Hematopoietic multipotent progenitor cell treated with erythropoietin and hydrocortisone succinate and interleukin-3 and kit ligand, for 6 days (in vitro differentiated cells): ENCODE results near the gene C1QTNF12.
"Not testable (repeated sequence)": the region's sequence is repeated elsewhere in the genome, so short reads cannot be mapped to it uniquely, and the experiment has no call there.

Experiments
- DNase-seq: peaks from one replicate; pipeline ENCODE4 v3.0.0-alpha.2; 2015

C1QTNF12 gene

DNA sequence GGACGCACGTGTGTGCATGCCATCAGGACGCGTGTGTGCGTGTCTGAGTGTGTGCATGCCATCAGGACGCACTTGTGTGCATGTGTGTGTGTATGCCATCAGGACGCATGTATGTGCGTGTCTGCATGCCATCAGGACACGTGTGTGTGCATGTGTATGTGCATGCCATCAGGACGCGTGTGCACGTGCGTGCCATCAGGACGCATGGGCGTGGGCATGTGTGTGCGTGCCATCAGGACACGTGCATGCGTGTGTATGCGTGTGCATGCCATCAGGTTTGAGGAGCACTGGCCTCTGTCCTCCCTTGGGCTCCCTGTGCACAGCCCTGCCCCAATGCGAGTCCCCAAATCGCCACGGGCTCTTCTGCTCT lies 12.6 kb upstream of the C1QTNF12 start:
- DNase-seq, result no peak

DNA sequence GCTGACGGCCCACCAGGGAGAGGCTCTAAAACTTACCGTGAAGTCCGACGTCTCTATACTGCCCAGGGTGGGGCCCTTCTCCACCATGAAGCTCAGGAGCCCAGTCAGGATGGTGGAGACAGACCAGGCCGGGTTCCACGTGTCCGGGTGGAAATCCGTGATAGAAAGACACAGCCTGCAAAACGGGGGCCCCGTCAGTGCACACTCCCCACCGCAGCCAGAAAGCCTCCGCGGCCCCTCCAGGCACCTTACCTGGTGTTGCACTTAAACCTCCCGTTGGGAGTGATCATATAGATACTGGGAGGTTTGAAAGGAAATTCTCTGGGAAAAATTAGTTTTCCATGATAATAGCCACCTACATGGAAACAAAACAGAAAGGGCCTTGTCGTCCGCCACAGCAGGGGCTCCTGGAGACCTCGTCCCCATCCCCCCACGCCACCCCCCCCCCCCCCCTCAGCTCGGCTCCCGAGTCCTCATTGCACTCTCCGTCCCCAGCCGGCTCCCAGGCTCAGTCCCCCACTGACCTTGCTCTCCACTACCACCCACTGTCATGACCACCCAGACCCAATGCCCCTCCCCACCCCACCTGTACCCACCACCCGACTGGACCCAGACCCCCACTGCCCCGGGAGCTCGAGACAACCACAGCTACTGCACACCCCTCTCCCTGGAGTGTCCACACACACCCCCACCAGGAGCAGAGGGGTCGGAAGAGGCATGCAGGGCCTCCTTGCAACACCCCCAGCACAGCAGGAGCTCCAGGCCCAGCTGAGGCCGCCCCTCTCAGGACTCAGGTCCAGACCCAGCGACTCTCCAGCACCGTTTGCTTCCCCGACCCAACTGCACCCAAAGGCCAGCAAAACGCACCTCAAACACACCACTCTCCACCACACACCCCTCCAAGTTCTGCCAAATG lies 10.7 kb upstream of the C1QTNF12 start:
- no peak for DNase-seq

DNA sequence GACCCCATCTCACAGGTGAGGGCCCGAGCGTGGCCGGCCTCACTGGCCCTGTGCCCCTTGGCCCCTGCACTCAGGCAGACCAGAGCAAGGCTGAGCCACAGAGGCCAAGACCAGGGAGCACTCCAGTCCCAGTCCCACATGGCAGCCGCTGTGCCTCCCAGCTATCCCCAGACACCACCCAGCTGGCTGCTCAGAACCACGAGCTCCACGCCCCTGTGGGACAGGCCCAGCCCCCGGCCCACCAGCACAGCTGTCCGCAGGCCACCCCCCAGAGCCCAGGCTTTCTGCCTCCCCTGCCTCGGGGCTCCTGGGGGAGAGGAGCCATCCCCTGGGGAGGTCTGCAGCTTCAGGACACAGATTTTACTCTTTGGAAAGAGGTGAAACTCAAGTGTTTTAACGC lies 9.1 kb upstream of the C1QTNF12 start:
- no peak for DNase-seq

DNA sequence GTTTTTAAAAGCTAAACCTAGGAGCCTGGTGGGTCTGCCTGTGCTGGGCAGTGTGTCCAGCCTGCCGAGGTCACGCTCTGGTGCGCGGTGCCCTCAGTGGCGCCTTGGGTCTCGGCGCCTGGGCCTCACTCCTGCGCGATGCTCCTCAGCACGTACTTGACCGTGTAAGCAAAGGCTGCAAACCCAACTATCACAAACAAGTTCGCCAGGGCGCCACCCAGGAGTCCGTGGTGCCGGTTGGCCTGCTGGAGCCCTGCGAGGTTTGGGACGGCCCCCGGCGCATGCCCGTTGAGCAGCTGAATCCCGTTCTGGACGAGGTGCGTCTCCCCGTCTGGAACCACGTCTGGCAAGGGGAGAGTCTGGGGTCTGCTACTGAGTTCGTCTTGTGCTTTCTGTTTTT lies 8.6 kb upstream of the C1QTNF12 start:
- no peak for DNase-seq

DNA sequence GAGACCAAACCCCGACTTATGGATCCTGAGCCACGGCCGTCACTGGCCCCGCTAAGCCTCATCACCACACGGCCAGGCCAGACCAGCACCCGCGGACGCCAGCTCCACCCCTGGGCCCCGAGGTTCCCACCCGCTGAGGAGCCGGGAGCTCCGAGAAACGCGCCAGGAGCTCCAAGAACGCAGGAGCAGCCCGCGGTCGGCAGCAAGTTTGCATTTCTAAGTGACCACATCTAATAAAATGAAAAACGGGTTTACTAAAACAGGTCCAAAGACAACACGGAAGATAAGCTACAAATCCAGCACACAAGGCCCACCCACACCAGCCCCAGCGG lies 8.1 kb upstream of the C1QTNF12 start:
- no peak for DNase-seq

DNA sequence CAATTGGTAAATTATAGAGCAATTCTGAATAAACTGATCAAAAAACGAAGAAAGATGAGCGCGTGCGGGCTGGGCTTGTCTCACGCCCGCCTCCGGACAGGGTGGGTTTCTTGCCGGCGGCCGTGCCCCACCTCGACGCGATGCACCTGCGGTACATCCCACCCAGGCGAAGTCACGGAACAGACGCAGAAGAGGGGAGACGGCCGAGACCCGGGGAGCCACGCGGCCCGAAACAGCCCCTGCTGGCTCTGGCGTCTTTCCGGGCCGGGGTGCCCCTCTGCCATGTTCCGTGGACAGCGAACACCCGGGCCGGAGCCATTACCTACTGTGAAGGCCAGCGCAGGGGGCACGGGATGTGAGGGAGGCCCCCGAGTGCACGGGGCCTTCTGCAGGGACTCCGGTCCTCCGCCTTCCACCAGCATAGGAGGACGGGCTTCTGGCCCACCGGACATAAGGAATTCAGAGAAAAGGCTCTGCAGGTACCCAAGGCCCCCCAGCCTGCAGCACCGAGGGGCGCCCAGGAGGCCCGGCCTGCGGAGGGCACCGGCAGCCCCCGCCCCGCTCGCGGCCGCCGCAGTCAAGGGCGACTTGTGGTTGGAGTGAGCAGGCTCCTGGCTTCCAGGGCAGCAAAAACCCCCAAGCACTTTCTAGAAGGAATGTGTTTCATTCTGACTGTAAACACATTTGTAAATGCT lies 7.6 kb upstream of the C1QTNF12 start:
- no peak for DNase-seq

DNA sequence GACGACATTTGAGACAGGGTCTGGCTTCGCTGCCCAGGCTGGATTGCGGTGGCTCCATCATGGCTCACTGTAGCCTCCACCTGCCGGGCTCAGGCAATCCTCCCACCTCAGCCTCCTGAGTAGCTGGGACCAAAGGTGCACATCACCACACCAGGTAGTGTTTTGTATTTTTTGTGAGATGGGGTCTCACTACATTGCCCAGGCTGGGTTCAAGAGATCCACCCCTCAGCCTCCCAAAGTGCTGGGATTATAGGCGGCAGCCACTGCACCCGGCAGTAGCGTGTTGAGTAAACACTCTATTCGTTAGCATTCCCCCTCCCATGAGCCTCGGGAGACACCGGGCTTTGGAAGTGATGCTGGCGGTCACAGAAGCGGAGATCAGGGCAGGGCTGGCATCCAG lies 6.8 kb upstream of the C1QTNF12 start:
- DNase-seq, result no peak

DNA sequence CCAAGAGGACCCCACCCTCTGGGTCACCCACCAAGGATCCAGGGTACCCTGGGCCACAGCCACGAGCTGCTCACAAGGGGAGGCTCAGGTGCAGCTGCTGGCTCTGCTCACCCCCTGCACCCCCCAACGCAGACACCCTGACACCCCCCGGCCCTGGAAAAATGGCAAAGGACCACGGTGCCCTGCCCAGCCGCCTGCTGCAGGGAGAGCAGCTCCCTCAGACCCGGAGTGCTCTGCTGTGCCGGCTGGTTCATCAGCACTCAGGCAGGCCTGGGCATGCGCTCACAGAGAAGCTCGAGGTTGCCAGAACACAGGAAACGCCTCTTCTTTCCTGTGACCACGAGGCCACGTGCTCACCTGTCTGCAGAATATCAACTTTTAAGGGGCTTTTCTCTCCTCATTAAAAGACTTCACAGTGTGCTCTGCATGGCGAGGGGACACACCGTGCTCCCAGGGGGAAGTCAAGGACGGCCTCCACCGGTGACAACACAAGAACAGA lies 4.3 kb upstream of the C1QTNF12 start:
- DNase-seq, result no peak

DNA sequence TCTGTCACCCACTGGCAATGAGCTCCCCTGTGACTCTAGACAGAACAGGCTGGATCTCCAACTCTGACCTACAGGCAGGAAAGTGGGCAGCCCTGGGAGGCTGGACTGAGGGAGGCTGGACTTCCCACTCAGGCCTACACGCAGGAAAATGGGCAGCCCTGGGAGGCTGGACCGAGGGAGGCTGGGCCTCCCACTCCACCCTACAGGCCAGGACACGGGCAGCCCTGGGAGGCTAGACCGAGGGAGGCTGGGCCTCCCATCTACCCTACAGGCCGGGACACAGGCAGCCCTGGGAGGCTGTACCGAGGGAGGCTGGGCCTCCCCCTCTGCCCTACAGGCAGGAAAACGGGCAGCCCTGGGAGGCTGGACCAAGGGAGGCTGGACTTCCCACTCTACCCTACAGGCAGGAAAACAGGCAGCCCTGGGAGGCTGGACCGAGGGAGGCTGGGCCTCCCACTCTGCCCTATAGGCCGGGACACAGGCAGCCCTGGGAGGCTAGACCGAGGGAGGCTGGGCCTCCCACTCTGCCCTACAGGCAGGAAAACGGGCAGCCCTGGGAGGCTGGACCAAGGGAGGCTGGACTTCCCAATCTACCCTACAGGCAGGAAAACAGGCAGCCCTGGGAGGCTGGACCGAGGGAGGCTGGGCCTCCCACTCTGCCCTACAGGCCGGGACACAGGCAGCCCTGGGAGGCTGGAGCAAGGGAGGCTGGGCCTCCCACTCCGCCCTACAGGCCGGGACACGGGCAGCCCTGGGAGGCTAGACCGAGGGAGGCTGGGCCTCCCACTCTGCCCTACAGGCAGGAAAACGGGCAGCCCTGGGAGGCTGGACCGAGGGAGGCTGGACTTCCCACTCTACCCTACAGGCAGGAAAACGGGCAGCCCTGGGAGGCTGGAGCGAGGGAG lies 1.7 kb upstream of the C1QTNF12 start:
- not testable (repeated sequence) for DNase-seq

DNA sequence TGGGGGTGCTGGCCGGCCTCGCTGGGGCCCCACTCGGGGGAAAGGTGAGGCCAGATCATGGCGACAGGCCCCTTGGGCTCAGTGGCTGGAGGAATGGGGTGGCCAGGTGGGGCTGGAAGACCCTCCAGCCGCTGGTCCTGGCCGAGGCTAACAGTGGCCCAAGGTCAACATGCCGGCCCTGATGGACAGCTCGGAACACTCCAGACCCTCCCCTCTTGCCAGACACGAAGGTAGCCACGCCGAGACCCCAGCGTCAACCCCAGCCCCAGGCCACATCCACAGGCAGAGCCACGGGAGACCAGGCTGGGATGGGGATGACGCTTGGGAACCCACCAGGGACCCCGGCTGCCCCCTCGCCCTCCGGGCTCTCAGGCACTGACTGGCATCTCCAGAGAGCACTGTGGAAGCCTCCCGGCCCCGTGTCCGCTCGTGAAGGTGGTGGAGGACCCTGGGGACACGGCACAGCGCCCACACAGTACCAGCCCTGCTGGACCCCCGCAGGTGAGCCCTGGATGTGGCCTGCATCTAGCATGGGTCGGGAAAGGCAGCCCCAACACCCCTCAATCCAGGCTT lies 905 bp upstream of the C1QTNF12 start:
- no peak for DNase-seq

DNA sequence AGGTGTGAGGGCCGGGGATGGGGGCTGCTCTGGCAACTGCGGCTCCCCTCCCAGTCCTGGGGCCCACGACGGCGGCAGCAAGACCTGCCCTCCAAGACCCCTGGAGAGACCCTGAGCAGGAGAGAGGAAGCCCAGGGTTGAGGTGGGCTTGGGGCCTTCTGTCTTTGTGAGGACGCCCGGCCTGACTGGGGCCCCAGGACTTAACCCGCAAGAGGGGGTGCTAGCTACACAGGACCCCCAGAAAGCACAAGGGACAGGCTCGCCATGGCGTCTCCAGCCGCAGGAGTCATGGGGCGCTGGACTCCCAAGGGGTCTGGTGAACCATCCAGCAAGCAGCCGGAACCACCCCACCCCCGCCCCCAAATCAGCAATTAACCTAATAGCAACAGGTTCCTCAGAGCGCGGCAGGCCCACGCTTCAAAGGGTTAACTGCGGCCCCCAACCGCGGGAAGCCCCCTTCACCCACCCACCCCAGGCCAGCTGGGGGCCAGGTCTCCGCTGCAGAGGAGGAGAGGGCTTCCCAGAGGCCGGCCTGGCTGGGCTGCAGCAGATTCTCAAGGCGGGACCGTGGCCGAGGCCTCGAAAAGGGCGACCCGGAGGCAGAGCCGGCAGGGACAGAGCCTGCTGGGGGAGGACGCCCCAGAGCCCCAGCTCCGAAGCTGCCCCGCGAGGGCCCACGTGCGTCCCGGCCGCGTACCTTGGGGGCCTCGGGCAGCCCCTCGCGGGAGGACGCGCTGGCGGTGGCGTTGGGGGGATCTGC lies 525 bp downstream of the C1QTNF12 start:
- no peak for DNase-seq

DNA sequence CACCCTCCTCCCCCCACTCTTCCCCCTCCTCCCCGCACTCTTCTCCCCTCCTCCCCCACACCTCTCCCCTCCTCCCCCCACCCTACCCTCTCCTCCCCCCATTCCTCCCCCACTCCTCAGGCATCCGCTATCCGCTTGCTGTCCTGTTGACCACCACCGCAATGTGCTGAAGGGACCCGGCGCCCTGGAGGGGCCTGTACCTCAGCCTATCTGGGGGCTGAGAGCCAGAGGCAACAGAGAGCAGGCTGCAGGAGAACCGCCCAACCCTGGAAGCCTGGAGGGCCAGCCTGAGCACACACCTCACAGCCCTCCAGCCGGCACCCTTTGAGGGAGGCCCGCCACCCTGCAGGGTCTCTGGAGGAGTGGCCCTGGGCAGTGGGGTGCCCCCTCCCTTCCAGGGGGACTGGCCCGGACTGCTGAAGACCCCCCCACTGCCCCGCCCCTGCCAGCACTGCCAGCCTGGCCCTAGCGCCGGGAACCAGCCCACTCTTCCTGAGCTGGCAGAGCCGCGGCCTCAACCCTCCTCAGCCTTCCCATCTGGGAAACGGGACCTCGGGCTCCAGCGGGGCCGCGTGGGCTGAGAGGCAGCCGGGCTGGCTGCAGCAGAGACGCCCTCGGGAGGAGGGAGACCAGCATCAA lies 1.2 kb downstream of the C1QTNF12 start:
- no peak for DNase-seq

DNA sequence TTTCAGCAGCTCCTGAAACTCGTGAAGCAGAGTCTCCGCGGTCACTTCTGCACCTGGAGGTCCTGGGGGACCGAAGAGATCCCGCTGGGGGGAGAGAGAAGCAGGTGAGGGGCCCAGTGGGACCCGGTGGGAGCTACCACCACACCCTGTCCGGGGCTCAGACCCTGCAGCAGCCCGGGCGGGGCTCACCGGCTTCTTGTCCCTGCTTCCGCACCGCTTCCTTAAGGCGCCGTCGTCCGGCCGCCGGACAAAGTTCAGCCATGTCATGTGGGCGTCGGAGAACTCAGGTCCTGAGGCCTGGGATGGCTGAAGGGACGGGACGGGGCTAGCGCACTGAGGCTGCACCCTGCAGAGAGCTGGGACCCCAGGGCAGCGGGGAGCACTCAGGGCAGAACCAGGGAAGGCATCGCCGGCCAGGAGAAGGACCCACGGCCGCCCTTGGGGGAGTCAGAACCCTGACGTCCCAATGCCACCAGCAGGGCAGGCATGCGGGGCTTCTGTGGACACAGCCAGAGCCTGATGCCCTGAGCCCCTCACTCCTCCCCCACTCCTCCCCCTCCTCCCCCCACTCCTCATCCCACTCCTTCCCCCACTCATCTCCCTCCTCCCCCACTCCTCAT lies 2.2 kb downstream of the C1QTNF12 start:
- DNase-seq, result no peak

DNA sequence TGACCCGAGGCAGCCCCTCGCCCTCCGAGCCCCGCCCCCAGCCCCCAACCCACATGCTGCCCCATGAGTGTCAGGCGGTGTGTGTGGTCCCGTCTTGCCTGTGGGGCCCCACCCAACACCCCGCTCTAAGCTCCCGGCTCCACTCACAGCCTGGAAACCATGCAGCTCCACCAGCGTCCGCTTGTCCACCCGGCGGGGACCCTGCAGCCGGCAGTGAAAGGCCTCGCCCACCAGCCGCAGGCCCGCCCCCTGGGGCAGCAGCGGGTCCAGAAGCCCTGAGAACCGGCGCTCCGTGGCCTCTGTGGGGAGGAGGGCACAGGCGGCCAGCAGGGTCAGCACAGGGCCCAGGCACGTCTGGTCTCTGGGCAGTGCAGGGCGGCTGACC lies 2.7 kb downstream of the C1QTNF12 start:
- DNase-seq, result no peak

DNA sequence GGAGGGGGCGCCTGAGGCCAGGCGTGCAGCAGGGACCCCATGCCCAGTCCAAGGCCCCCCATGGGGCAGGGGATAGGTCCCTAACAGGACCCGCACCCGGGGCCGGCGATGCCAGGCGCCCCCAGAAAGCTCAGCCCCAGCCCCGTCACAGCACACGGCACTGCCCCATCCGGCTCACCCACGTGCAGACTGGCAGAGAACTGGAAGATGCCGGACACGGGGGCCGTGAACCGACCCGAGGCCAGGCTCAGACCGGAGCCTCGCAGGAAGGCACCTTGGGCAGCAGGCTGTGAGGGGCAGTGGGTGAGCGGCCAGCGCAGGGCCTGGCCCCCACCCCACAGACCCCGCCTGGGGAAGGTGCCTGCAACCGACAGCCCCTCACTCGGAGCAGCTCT lies 3.3 kb downstream of the C1QTNF12 start:
- no peak for DNase-seq

DNA sequence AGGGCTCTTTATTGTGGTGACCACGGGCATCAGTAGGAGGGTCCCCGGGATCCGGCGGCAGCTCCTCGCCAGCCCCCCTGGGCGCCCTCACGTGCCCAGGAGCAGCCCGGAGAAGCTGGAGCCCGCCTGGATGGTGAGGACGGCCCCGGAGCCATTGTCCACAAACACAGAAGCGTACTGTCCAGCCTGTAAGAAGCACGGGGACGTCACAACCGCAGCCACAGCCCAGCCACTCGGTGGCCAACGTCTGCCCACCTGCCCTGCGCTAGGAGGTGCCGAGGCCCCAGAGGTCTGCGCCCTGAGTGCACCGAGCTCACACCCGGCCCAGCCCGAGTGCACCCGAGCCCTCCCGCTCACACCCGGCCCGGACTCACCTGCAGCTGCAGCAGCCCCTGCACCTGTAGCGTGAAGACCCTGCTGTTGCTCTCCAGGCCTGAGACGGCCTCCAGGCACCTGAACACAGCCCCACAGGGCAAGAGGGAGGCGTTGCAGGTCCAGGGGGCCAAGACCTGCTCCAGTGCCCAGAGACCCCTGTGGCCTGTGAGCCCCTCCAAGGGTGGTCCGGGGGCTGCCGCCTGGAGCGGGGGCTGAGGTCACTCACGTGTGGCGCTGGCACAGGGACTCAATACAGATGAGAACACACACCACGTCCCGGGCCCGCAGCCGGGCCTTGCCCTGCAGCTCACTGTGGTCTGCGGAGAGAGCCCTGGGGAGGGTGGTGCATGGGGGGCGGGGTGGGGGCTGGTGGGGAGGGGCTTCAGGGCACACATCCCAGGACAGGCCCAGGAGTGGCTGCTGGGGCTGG lies 3.9 kb downstream of the C1QTNF12 start:
- DNase-seq, result no peak

DNA sequence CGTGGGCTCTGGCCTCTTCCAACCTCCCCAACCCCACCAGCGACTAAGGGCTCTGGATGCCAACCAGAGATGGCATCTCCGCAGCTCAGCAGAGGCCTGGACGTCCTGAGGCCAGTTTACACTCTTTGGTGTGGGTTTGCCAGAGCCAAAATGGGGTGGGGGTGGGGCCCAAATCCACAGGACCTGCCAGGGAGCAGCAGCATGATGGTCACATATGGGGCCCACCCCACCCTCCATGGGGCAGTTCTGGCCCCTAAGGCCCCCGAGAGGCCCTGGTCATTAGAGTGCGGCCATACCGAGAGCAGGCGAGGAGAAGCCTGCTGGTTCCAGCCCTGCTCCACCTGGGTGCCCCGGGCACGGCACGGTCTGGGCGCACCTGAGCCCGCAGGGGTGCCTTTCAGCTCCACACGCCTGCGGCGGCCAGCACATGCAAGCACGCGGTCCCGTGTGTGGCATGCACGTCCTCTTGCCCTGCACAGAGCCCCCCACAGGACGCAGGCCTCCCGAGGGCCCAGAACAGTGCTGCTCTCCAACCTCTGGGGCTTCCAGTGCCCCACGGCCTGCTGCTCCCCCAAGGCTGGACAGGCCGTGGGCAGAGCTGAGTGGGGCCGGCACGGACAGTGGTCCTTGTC lies 4.8 kb downstream of the C1QTNF12 start:
- DNase-seq, result no peak

DNA sequence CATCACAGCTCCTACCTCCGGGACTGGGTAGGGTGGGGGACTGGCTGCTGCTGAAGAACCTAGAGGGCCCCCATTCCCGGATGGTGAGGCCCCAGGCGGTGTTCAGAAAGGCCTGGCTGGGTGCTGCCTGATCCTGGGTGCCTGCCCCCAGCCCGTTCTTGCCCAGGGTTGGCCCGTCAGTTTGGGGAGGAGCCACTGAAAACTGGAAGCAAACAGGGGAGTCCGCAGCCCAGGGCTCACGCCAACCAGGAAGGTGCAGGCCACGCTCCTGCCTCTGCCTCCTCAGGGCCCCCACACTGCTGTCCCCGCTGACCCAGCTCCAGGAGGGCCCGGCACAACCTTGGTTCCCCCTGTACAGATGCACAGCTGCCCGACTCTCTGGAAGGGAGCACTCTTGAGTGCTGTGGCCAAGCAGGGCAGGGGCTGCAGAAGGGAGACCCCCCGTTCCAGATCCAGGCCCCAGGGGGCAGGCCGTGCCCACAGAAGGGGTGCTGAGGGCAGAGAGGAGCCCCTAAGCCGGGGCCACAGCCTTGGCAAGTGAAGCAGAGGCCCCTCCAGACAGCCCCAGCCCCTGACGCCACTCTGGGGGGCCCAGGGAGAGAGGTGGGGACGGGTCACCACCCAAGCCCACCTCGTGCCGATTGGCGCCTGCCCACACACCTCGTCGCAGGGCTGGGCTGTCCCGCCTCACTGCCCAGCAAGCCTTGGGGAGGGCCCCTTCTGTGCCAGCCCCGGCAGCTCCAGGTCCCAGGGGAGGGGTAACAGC lies 5.5 kb downstream of the C1QTNF12 start:
- DNase-seq, result no peak

DNA sequence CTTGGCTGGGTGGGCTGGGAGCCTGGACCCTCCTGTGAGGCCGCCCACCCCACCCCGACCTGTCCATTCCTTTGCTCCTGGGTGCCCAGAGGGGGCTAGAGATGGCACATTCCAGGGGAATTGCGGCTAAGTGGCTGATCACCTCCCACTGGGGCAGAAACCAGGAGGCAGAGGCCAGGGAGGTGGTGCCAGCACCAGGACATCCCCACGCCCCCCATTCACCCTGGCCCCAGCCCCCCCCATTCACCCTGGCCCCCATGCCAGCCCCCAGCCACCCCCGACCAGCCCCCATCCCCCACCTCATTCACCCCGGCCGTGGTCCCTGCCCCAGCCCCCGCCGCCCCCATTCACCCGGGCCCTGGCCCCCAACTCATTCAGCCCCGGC lies 6.2 kb downstream of the C1QTNF12 start:
- DNase-seq, result no peak
